Measurements from ENCODE around the gene DNAH7.

DNA sequence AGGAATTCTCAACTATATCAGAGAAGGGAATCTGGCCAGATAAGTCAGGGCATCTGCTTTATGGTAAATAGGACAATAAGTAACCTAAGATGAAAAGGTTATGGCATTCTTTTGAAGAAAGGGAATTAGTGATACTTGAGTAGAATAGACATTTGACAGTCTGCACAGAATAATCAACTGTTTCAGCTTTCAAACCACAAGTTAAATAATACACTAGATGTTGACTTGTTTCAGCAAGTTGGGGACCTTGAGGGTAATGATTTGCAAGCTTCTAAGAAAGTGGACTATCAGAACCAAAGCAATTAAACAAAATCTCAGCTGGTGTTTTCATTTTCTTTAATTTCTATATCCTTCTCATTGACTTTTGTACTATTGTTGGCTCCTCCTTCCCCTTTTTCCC, 357.2 kb downstream of the DNAH7 start:
- TF ChIP-seq KLF16 (IDR thresholded peaks at IDR 0.05) (no peak), ZNF444 (CRISPR knock-in tag; IDR thresholded peaks at IDR 0.05) (no peak), MCM3 (IDR thresholded peaks at IDR 0.05) (no peak), KLF13 (tag; IDR thresholded peaks at IDR 0.05; ENCODE audit: borderline replicate concordance, low read depth) (no peak), EZH2 (IDR thresholded peaks at IDR 0.05; ENCODE audit: borderline replicate concordance, low read depth, low read length) (no peak)

All from K562 (cell line).